ENCODE data around the gene NKAIN1.

GRCh38 chr1:31189696-31190674 lies 49.7 kb downstream of the NKAIN1 start:
- no peak for TF ChIP-seq CTCF (IDR thresholded peaks at IDR 0.05 in 2 of 3, conservative IDR thresholded peaks at IDR 0.05 in 1 of 3; ENCODE audit: borderline replicate concordance in 1 of 3, insufficient read depth in 1 of 3, low read depth in 2 of 3, low read length in 2 of 3)
- no peak for TF ChIP-seq ZNF274 (IDR thresholded peaks at IDR 0.05; ENCODE audit: low read depth, low read length)
- no peak for TF ChIP-seq RAD21 (IDR thresholded peaks at IDR 0.05; ENCODE audit: low read depth)
- TF ChIP-seq POLR2A (IDR thresholded peaks at IDR 0.05; ENCODE audit: borderline replicate concordance, extremely low read depth, insufficient read depth, insufficient read length) = no peak
- no peak for TF ChIP-seq EZH2 (IDR thresholded peaks at IDR 0.05)
- no peak for TF ChIP-seq ATF3 (IDR thresholded peaks at IDR 0.05)
- no peak for TF ChIP-seq YY1 (IDR thresholded peaks at IDR 0.05; ENCODE audit: extremely low read depth, insufficient replicate concordance, low read depth, low read length)
